ENCODE results near the gene PDE6B. TPM values are rescaled to one million over a fixed set of nuclear protein-coding genes. Genes with fewer than 3 reads are reported as not detected.
A peak's percentile ranks its signal among the peaks of the same experiment; 100 is the strongest.
"Not testable (repeated sequence)": the region's sequence is repeated elsewhere in the genome, so short reads cannot be mapped to it uniquely, and the experiment has no call there.

PDE6B gene
- total RNA-seq, 1 donor from 2014 or later: 12.2 TPM

- no peak for TF ChIP-seq CTCF (conservative IDR thresholded peaks at IDR 0.05)
- peaks cover 5% of the 10 kb centered on the region for H3K27me3 Mint-ChIP-seq
- no peak overlapping the region for H3K27ac Mint-ChIP-seq
- H3K36me3 Mint-ChIP-seq: peaks cover 13% of the 10 kb centered on the region
- H3K9me3 Mint-ChIP-seq: no peaks in the 10 kb centered on the region
- no peak for DNase-seq (ENCODE audit: extremely low spot score, unreplicated experiment)
- H3K4me1 Mint-ChIP-seq (ENCODE audit: unreplicated experiment): peaks cover 12% of the 10 kb centered on the region
- no peak overlapping the region for H3K4me3 Mint-ChIP-seq
These were observed 79.6 kb downstream of the PDE6B start for GRCh38 chr4:704971-705277.

DNA sequence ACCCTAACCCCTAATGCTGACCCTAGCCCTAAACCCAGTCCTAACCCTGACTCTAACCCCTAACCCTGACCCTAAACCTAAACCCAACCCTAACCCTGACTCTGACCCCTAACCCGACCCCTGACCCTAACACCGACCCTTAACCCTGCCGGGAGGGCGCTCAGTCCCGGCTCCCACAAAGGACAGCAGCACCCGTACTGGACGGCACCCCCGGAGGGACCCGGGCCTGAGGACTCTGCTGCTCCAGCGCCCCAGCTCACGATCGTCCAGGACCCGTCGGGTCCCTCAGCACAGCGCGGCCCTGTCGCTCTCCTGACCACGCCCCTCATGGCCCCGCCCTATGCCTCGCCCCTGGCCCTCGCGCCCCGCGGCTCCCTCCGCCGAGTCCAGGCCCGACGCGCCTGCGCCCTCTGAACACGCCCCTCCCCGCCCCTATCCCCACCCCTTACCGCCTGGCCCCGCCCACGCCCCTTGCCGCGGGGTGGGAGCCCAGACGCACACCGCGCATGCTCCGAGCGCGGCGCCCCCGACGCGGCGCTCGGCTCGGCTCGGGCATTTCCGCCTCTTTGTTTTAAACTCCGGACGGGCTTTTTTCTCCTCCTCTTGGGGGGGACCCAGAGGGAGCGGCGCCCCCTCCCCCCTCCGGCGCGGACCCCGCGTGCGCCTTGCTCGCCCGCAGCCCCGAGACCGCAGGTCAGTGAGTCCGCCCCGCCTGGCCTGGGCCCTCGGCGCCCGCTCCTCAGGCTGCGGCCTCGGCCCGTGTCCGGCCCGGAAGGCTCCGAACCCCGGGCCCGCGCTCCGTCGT is 80.1 kb downstream of the PDE6B start, which contains the start of gene PCGF3:
Gene PCGF3 (plus strand): TSS at position 555 of the 805 bp plus-strand sequence. CDS start 27,849 bp downstream, outside the sequence.
- peak; percentile 99 for DNase-seq (ENCODE audit: extremely low spot score, unreplicated experiment)
- H3K36me3 Mint-ChIP-seq: peaks cover 17% of the 10 kb centered on the region
- no peak for TF ChIP-seq CTCF (conservative IDR thresholded peaks at IDR 0.05)
- peaks cover 16% of the 10 kb centered on the region for H3K4me1 Mint-ChIP-seq (ENCODE audit: unreplicated experiment)
- H3K27me3 Mint-ChIP-seq: peaks cover 5% of the 10 kb centered on the region
- peak within 1 kb of the TSS; percentile 48 for H3K27ac Mint-ChIP-seq
- H3K4me3 Mint-ChIP-seq: peak within 1 kb of the TSS; percentile 82
- H3K9me3 Mint-ChIP-seq: no peaks in the 10 kb centered on the region

DNA sequence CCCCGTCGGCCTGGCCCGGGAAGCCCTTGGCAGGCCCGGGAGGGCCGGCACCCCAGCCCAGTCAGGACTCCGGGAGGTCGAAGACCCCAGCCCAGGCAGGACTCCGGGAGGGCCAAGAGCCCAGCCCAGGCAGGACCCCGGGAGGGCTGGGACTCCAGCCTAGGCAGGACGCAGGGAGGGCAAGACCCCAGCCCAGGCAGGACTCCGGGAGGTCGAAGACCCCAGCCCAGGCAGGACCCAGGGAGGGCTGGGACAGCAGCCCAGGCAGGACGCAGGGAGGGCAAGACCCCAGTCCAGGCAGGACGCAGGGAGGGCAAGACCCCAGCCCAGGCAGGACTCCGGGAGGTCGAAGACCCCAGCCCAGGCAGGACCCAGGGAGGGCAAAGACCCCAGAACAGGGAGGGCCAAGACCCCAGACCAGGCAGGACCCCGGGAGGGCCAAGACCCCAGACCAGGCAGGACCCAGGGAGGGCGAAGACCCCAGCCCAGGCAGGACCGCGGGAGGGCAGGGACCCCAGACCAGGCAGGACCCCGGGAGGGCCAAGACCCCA is 80.8 kb downstream of the PDE6B start:
- H3K4me1 Mint-ChIP-seq (ENCODE audit: unreplicated experiment): peaks cover 19% of the 10 kb centered on the region
- DNase-seq (ENCODE audit: extremely low spot score, unreplicated experiment); H3K9me3 Mint-ChIP-seq; H3K27me3 Mint-ChIP-seq; H3K27ac Mint-ChIP-seq: not testable (repeated sequence)
- peaks cover 22% of the 10 kb centered on the region for H3K36me3 Mint-ChIP-seq
- H3K4me3 Mint-ChIP-seq: peak overlapping the region; percentile 25

GRCh38 chr4:706834-707598 is 81.6 kb downstream of the PDE6B start:
- H3K4me3 Mint-ChIP-seq: peak overlapping the region; percentile 67
- H3K27me3 Mint-ChIP-seq: peaks cover 4% of the 10 kb centered on the region

GRCh38 chr4:707929-708630 is 82.7 kb downstream of the PDE6B start:
- H3K4me3 Mint-ChIP-seq: no peak overlapping the region
- TF ChIP-seq CTCF (conservative IDR thresholded peaks at IDR 0.05): no peak
- no peak overlapping the region for H3K27ac Mint-ChIP-seq
- peaks cover 19% of the 10 kb centered on the region for H3K4me1 Mint-ChIP-seq (ENCODE audit: unreplicated experiment)
- no peak for DNase-seq (ENCODE audit: extremely low spot score, unreplicated experiment)
- H3K36me3 Mint-ChIP-seq: peaks cover 22% of the 10 kb centered on the region
- H3K27me3 Mint-ChIP-seq: no peaks in the 10 kb centered on the region
- no peaks in the 10 kb centered on the region for H3K9me3 Mint-ChIP-seq

More at GRCh38 chr4:706834-707598, 81.6 kb downstream of the PDE6B start:
- TF ChIP-seq CTCF (conservative IDR thresholded peaks at IDR 0.05): no peak
- H3K4me1 Mint-ChIP-seq (ENCODE audit: unreplicated experiment): peaks cover 19% of the 10 kb centered on the region
- H3K9me3 Mint-ChIP-seq: no peaks in the 10 kb centered on the region
- no peak for DNase-seq (ENCODE audit: extremely low spot score, unreplicated experiment)
- H3K36me3 Mint-ChIP-seq: peaks cover 22% of the 10 kb centered on the region
- H3K27ac Mint-ChIP-seq: no peak overlapping the region

All from type B pancreatic cell (in vitro differentiated cells).